ENCODE data around the gene VEZF1. TPM values are rescaled to one million over a fixed set of nuclear protein-coding genes. Genes with fewer than 3 reads are reported as not detected.

VEZF1 gene
- total RNA-seq: 73.7 TPM
- long read RNA-seq, transcript VEZF1-202 (6 exons, 2,321 nt): major isoform, 10 of 30 reads
- long read RNA-seq, partial matches to known transcripts: 16 of 30 reads
- long read RNA-seq, other reads (novel, unspliced or antisense): 4 of 30 reads

- intact Hi-C loops (cut with DNase I): loop anchor here (5.0 kb wide), 1 partner anchor 35 kb away; no protein-coding TSS in a partner anchor
- peak; percentile 76 for ATAC-seq (ENCODE audit: poor library complexity)
- peak; percentile 90 for DNase-seq
Observed at GRCh38 chr17:57987581-57988300, at the start of gene VEZF1. Gene VEZF1, minus strand, starts transcription at chr17:57988254. Its CDS starts 143 bp downstream, at chr17:57988111.

GRCh38 chr17:58032691-58033415, 44.8 kb upstream of the VEZF1 start:
- intact Hi-C loops (cut with DNase I): no loop called here
- ATAC-seq (ENCODE audit: poor library complexity): no peak
- no peak for DNase-seq

GRCh38 chr17:58028578-58028977, 40.5 kb upstream of the VEZF1 start:
- ATAC-seq (ENCODE audit: poor library complexity) (no peak), DNase-seq (no peak)
- intact Hi-C loops (cut with DNase I): no loop called here

GRCh38 chr17:58020401-58020800, 32.3 kb upstream of the VEZF1 start:
- no peak for ATAC-seq (ENCODE audit: poor library complexity)
- DNase-seq: no peak
- intact Hi-C loops (cut with DNase I): loop anchor here (5.0 kb wide), 1 partner anchor 72 kb away; no protein-coding TSS in a partner anchor

- intact Hi-C loops (cut with DNase I): no loop called here
- ATAC-seq (ENCODE audit: poor library complexity) (no peak), DNase-seq (no peak)
Observed at GRCh38 chr17:58019521-58019920, 31.5 kb upstream of the VEZF1 start.

- intact Hi-C loops (cut with DNase I): no loop called here
- DNase-seq (no peak), ATAC-seq (ENCODE audit: poor library complexity) (no peak)
Observed at GRCh38 chr17:58019039-58019438, 31.0 kb upstream of the VEZF1 start.

- intact Hi-C loops (cut with DNase I): no loop called here
- ATAC-seq (ENCODE audit: poor library complexity) (no peak), DNase-seq (no peak)
Observed at GRCh38 chr17:58010067-58010799, 22.2 kb upstream of the VEZF1 start.

GRCh38 chr17:58007781-58008706, 20.0 kb upstream of the VEZF1 start:
- DNase-seq (no peak), ATAC-seq (ENCODE audit: poor library complexity) (peak; percentile 6)
- intact Hi-C loops (cut with DNase I): loop anchor here (2.0 to 5.0 kb wide), 2 partner anchors 77 to 104 kb away; no protein-coding TSS in a partner anchor

GRCh38 chr17:58006924-58007780, 19.1 kb upstream of the VEZF1 start, which contains the start of gene SRSF1:
Gene SRSF1, minus strand, starts transcription at chr17:58007246. Its CDS starts 109 bp downstream, at chr17:58007137.
- intact Hi-C loops (cut with DNase I): loop anchor here (2.0 to 5.0 kb wide), 2 partner anchors 78 to 105 kb away; no protein-coding TSS in a partner anchor
- DNase-seq: peak; percentile 99
- peak; percentile 97 for ATAC-seq (ENCODE audit: poor library complexity)

- intact Hi-C loops (cut with DNase I): loop anchor here (2.0 to 5.0 kb wide), 2 partner anchors 78 to 106 kb away; no protein-coding TSS in a partner anchor
- peak; percentile 74 for ATAC-seq (ENCODE audit: poor library complexity)
Observed at GRCh38 chr17:58006560-58006923, 18.5 kb upstream of the VEZF1 start.

GRCh38 chr17:58005728-58006559, 17.9 kb upstream of the VEZF1 start:
- ATAC-seq (ENCODE audit: poor library complexity) (no peak), DNase-seq (no peak)
- intact Hi-C loops (cut with DNase I): loop anchor here (2.0 to 5.0 kb wide), 2 partner anchors 79 to 106 kb away; no protein-coding TSS in a partner anchor

More at GRCh38 chr17:58006560-58006923, 18.5 kb upstream of the VEZF1 start:
- peak; percentile 84 for DNase-seq

- intact Hi-C loops (cut with DNase I): loop anchor here (5.0 kb wide), 1 partner anchor 107 kb away; no protein-coding TSS in a partner anchor
- DNase-seq (no peak), ATAC-seq (ENCODE audit: poor library complexity) (no peak)
Observed at GRCh38 chr17:58005031-58005727, 17.1 kb upstream of the VEZF1 start.

- intact Hi-C loops (cut with DNase I): no loop called here
- DNase-seq (no peak), ATAC-seq (ENCODE audit: poor library complexity) (no peak)
Observed at GRCh38 chr17:58004060-58004459, 16.0 kb upstream of the VEZF1 start.

GRCh38 chr17:58002973-58003372, 14.9 kb upstream of the VEZF1 start:
- DNase-seq (no peak), ATAC-seq (ENCODE audit: poor library complexity) (no peak)
- intact Hi-C loops (cut with DNase I): no loop called here

GRCh38 chr17:58002154-58002948, 14.3 kb upstream of the VEZF1 start:
- DNase-seq (no peak), ATAC-seq (ENCODE audit: poor library complexity) (no peak)
- intact Hi-C loops (cut with DNase I): no loop called here

Measured in Right ventricle myocardium superior (tissue), 1 donor.